ELF-1 (cell line): ENCODE measurements around the gene DNAJC2.

Source experiments
- DNase-seq: peaks from one replicate; pipeline ENCODE4 v3.0.0-alpha.2; 2016; ENCODE audit warnings: low read depth, low spot score

DNAJC2 gene, protein sequence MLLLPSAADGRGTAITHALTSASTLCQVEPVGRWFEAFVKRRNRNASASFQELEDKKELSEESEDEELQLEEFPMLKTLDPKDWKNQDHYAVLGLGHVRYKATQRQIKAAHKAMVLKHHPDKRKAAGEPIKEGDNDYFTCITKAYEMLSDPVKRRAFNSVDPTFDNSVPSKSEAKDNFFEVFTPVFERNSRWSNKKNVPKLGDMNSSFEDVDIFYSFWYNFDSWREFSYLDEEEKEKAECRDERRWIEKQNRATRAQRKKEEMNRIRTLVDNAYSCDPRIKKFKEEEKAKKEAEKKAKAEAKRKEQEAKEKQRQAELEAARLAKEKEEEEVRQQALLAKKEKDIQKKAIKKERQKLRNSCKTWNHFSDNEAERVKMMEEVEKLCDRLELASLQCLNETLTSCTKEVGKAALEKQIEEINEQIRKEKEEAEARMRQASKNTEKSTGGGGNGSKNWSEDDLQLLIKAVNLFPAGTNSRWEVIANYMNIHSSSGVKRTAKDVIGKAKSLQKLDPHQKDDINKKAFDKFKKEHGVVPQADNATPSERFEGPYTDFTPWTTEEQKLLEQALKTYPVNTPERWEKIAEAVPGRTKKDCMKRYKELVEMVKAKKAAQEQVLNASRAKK

DNA sequence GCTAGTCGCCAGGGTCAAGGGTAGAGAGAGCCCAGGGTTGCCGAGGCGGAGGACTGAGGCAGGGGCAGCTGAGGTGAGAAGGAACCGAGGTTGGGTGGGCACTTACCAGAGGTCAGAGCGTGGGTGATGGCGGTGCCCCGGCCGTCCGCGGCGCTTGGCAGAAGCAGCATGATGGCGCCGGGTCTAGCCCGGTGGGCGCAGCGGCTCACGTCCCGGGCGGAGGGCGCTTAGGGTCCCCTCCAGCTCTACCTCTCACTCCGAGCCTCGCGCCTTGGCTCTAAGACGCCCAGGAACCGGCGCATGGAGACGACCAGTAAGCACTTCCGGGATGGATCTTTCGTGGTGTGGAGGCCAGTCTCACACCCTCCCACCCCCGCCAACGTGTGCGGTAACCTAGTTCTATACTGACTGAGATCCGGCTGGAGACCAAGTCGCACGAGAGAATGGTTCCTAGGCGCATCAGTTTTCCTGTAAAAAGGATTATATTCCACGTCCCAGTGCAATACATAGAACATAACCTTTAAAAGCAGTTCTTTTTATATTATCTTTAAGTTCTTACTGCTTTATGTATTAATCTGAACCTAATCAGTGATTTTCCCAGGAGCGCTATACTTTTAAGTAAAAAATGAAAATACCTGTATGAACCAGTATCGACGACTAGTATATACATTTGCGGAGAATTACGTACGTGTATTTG, at the start of gene DNAJC2:
Gene DNAJC2 (minus strand): TSS at position 315 of the 697 bp plus-strand sequence. CDS start 145 bp downstream, at position 170.
- DNase-seq = peak; percentile 86

DNA sequence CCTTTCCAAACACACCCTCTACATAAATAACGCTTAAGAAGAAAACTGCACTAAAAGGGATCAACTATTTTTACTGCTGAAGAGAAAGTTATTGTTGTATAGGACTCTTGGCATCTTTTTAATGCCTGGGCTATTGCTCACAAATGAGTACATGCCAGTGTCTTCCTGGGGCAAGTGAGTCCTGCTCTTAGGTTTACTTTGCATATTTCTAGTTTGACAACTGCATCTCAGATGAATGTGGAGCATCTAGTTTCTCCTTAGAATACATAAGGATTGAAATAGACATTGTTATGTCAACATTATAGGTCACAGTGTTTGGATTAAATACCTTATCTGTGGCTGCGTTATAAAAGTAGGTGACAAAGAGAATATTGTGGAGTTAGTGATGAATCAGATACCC, 47.4 kb upstream of the DNAJC2 start:
- no peak for DNase-seq

DNA sequence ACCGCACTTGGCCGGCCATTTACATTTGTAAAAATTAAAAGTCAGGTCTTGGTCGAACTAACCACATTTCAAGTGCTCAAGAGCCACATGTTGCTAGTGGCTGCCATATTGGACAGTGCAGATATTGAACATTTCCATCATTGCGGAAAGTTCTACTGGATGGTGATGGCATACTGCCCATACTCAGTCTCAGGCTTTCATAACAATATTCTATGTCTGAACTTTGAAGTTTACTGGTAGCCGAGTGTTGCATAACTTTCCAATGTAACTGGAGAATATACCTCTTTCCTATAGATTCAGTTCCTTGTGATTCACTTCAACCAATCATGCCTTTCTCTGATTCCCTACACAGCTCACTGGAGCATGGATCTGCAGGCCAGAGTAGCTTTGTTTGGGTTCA, 46.6 kb upstream of the DNAJC2 start:
- no peak for DNase-seq

DNA sequence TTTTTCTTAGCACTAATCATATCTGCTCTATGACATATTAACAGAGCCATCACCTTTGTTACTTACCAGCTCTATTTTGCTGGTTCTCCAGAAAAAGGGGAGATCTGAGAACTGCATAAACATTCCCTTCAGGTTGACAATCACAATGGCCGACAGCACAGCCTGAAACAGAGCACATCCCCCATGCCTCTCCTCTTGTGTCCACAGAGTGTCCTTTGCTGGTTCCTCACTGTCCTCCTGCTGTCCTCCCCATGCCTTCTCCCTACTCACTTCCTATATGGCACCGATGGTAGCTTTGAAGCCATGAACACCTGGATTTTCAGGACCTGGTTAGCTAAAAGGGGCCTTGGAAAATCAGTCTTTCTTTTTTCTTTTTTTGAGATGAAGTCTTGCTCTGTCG, 44.7 kb upstream of the DNAJC2 start:
- no peak for DNase-seq

DNA sequence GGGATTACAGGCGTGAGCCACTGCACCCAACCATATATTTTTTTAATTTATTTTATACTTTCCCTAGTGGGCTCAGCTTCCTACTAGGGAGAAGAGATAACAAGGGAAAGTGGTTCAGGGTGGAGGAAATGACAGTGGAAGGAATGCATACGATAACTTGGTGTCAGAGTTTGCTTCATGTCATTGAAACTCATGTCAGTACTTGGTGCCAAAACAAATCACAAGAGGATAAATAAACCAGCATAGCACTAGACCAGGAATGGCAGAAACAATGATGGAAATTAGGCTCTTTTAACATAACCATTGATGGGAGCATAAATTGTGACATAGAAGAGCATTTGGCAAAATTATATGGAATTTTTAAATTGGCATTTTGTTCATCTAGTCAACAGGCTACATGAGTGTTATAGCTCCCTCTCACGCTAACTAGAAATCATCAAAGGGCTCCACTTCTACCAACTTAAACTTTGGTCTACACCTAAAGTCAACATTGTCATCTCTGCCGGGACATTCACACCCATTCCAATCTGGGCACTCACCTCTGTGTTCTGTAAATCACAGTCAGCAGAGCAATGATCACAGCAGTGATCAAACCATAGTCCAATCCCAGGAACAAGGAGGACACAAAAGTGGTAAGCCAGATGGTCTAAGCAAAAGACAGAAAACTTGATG, 44.0 kb upstream of the DNAJC2 start:
- DNase-seq = no peak

DNA sequence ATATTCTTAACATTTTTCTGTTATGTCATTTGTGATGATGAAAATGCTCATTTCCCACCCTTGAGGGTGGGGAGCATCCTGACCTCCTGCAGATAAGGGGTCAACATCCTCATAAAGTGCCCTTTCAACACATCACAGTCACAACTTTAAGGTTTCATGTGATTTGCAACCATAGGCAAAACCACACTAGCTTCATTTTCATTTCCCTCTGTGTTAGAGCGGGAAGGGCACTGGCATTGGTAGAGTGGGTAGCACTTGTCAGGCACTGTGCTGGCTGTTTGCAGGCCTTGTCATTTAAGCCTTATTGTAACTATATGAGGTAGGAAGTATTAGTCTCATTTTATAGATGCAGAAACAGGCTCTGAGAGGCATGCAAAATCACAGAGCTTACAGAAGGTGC, 42.7 kb upstream of the DNAJC2 start:
- DNase-seq = no peak

DNA sequence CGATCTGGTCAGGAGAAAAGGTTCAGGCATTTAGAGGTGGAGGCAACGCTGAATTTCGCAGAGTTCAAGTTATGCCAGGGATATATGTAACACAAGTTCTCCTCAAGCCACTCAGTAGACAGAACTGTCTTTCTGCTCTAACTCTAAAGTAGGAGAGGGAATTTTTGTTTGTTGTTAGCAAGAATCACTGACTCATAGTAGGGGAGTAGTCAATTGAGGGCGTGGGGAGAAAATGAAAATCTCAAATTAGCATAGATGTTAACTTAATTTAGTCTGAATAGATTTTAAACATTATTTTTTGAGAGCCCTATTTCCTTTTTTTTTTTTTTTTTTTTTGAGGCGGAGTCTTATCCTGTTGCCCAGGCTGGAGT, 37.5 kb upstream of the DNAJC2 start:
- DNase-seq = no peak

DNA sequence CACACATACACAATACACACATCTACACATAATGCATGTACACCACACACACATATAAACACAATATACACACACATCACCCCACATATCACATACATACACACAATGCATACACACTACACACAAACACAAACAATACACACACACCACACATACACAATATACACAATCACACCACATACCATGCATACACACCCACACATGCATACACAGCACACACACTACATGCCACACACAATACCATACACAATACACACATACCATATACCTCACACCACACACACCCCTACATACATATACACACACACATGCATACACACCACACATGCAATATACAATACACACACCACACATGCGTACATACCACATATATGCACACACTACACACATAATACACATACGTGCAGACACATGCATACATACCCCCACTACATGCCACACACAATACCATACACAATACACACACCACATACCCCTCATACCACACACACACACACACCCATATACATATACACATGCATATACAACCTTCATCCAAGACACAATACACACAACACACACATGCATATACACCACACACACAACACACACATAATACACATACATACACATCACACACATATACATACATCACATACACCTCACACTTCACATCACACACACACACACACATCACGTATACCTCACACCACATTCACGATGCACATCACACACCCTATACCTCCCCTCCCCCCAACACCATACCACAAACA, 36.9 kb upstream of the DNAJC2 start:
- no peak for DNase-seq

DNA sequence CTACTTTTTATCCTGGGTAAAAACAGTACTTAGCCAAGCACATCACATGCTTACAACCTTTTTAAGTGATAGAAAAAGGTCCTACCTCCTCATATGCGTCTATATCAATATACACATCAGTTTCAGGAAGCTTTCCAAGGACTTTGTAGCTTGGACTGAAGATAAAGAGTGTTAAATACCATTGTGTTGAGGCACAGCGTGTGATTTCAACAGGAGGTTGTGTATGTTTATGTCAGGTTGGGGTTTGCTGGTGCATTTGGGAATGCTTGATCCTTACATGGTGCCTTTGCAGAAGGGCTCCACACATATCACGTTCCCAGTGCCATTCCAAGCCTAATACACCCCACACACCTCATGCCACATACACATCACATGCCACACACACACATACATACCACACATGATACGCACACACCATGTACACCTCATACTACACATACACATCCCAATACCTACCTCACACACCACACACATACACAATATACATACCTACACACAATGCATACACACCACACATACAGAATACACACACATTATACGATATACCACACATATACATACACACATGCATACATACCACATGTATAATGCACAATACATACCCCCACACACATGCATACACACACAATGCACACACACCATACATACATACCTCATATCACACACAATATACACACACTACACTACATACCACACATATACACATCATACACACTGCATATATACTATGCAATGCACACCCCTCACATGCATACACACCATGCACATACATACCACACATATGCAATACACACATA, 36.0 kb upstream of the DNAJC2 start:
- DNase-seq = no peak

DNA sequence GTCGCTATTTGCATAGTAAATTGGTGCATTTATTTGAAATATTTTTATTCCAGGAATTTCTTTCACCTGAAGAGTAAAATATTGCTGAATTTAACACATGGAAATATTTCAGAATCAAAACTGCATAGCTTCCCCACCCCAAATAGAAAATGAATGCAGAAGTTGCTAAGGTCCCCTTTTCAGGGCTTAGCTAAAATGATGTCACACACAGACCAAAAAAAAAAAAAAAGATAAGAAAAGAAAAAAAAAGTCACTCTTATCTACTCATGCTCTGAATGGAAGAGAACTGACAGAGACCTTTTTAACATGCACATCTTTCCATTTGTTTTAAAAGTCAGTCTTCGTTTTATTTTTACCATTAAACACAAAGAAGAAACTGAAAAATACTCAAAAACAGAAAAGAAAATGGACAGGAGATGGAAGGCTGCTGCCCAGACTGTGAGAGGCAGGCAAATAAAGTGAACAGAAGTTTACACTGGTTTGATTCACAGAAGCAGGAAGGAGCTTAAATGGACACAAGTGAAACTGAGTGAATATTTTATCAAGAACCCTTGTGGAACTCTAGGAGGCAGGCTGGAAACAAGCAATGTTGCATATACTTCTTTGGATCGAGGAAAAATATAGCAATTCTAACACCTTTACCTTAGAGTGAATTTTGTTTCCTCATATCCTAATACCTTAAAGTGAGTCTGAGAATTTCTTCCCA, 34.9 kb upstream of the DNAJC2 start:
- DNase-seq = no peak

DNA sequence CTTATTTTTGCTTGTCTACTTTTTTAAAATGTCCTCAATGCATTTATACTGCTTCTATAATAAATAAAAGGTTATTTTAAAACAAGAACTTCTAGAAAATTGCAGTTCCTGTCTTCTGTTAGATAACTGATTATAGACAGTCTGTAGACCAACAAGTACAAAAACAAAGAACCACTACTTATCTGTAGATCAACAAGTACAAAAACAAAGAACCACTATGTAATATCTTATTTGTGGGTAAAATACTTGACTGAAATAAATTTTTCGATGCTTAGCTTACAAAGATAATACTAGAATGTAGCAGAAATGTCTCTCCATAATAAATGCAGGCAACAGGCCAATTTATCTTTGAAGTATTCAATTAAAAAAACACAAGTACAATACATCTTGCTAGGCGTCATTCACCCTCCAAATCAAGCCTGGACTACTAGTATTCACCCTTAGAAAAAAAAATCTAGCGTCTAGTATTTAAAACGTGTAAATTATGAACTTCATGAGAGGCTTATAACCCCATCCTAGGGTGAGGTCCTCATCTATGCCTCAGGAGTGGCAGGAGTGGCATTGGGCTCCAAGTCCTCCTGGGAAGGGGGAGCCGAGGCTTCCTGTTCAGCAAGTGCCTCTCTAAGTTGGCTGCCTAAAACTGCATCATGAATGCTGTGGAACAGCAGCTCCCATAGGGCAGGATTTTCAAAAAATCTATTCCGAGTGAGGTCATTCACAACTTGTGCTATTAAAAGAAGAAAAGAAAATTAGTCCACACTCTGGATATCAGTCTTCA, 29.5 kb upstream of the DNAJC2 start:
- DNase-seq = no peak

DNA sequence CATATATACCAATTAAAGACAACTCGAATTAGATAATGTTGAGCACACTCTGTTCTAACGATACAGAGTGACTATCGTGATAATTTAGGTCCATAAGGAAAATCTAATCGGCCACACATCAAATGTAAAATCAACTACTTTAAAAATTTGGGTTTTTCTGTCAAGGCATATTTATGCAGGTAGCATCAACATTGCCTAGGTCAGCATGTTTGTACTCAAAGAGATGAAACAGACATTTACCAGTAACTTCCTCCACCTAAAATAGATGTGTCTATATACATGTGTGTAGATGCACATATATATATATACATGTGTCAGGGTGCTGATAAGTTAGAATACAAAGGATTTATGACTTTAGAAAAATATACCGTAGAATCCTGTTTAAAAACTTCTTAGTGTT, 24.9 kb upstream of the DNAJC2 start:
- no peak for DNase-seq

DNA sequence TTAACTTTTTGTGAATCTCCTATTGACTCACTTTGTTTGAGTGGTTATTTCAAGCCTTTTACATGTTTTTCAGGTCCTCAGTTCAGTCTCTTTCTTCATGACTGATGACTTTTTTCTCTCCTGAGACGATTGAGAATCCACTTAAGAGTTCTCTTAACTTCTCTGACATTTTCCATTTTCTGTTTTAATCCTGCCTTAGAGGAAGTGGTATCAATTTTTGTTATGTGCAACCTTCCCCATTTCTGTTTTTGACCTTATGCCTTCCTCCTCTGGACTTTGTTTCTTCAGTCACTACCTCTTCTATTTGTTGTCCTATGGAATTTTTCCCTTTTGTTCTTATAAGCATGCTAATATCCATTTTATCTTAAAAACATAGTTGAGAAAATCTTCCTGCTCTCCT, 5.2 kb upstream of the DNAJC2 start:
- DNase-seq = no peak

DNA sequence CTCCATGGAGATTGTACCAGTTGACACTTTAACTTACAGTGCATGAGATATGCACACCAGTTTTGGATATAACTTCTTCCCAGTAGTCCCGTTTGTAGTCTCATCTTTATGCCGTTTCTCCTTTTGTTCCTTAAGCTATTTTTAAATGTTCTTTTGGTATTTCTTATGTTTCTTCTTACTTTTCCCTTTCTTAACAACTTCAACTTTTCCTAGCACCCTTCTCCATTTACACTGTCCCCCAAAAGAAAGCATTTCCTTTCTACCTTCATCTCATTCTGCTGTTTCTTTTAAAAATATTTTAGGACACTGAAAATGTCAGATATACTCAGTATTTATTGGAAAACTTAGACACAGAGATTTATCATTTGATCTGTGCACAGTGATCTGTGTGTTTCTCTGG, 4.4 kb upstream of the DNAJC2 start:
- no peak for DNase-seq

DNA sequence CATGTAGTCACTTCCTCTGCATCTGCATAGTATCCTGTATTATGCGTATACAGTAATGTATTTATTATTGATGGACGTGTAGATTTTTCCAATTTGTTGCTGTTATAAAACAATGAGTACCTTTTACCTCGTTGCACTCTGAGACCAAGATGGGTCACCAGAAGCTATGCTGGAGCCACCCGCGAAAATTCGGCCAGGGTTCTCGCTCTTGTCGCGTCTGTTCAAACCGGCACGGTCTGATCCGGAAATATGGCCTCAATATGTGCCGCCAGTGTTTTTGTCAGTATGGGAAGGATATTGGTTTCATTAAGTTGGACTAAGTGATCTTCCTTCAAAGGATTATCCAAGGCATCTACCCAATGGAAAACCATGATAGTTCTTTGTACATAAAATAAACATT, 3.9 kb upstream of the DNAJC2 start:
- DNase-seq = no peak

DNA sequence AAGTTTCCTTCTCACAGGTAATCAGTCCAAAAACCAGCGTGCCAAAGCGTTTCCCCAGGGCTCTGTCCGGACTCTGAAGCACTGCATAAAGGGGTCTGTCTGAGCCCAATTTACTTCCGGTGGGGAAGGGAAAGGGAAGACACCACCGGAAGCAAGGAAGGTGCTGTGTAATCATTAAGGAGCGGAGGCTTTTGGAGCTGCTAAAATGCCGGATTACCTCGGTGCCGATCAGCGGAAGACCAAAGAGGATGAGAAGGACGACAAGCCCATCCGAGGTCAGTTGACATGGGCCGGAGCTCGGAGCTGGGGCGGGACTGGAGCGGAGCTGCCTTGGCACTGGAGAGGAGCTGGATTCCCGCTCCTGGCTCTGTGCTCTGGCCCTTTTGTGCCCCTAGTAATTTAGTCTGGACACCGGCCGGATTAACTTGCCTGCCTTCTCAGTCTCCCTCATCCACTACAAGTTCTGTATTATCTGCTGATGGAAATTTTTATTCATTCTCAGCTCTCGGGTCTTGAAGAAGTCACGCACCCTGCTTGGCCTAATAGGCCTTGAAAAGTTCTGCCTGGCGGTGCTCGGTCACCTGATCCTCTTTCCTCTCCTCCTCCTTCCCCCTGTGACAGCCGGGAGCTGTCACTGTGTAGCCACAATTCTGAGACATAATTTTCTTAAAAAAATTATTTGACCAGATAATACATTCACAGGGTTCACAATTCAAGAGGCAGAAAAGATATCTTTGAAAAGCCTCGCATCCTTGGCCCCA, 3.1 kb upstream of the DNAJC2 start, which contains the start of gene PSMC2:
Gene PSMC2 (plus strand): TSS at position 137 of the 761 bp plus-strand sequence. CDS start 69 bp downstream, at position 206.
- DNase-seq = peak; percentile 90

DNA sequence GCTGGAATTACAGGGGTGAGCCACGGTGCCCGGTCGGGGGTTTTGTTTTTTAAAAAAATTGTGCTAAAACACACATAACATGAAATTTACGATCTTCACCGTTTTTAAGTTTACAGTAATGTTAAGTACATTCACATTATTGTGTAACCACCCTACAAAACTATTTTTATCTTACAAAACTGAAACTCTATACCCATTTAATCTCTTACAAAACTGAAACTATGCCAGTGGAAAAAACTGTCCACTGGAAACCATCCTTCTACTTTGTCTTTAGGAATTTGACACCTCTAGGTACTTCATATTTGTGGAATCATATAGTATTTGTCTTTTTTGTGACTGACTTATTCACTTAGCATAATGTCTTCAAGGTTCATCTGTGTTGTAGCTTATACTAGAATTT, 1.8 kb upstream of the DNAJC2 start:
- DNase-seq = no peak

DNA sequence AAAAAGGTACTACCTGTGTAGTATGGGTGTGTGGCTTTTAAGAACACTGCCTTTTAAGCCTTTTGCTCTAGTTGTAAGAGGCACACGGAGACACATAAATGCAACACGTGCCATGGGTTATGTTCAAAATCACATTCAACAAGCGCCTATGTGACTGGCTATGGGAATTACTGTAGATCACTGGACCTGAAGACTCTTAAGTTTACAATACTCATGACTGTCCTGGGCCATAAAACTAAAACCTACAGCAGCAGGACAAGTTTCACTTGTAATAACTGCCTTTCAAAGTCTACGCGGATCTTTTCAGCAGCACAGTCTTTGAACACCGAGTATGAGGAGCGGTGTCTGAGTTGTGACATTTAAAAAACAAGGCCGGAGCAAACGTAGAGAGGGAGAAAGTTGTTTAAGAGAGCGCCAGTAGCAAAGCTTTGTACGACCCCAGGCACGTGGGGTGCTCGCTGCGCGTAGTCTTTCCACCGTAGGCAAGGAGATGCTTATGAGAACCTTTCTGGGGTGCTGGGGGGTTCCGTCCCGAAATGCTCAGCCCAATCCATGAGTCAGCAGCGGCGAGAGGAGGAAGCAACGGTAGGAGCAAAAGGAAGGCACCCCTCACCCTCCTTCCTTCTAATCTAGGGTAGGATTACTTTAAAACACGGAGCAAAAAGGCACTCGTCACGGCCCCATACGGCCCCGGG, 662 bp downstream of the DNAJC2 start:
- DNase-seq = no peak
